ENCODE data around the gene NTN5. TPM values are rescaled to one million over a fixed set of nuclear protein-coding genes. Genes with fewer than 3 reads are reported as not detected.

Gene NTN5
- total RNA-seq, 1 experiment from 2014 or later = 0.55 TPM

- Histone ChIP-seq H4K20me1 (ENCODE audit: control insufficient read depth, insufficient read depth, insufficient read length) (no peaks in the 10 kb centered on the region), H3K23me2 (ENCODE audit: insufficient read length, low read depth, low read length, poor library complexity, severe bottlenecking) (no peaks in the 10 kb centered on the region), H3K23ac (ENCODE audit: insufficient read length, low read depth, low read length) (no peak overlapping the region), H3K9ac (ENCODE audit: extremely low read depth, insufficient read length, low read length) (no peak overlapping the region), H3K27ac (ENCODE audit: insufficient read length, low read depth, low read length) (no peak overlapping the region), H4K8ac (replicated peaks; ENCODE audit: insufficient read length, low read depth, low read length) (no peak overlapping the region), H3K14ac (ENCODE audit: insufficient read depth, low read length) (no peak overlapping the region), H3K56ac (ENCODE audit: insufficient read length, low read depth, low read length) (no peak overlapping the region), H3K18ac (ENCODE audit: insufficient read length, low read depth, low read length) (no peak overlapping the region), H3K4ac (ENCODE audit: low read depth, low read length) (no peak overlapping the region), H2BK20ac (ENCODE audit: low read depth, low read length, poor library complexity, severe bottlenecking) (no peak overlapping the region), H4K5ac (ENCODE audit: insufficient read length, low read depth, low read length) (no peak overlapping the region), H3K4me2 (ENCODE audit: insufficient read depth, insufficient read length, low read length) (no peak overlapping the region), H3K4me1 (ENCODE audit: insufficient read depth, low read length) (no peaks in the 10 kb centered on the region), H3K79me2 (ENCODE audit: insufficient read depth, low read length) (no peaks in the 10 kb centered on the region), H2BK120ac (ENCODE audit: low read depth, low read length, poor library complexity, severe bottlenecking) (no peak overlapping the region), H4K91ac (ENCODE audit: insufficient read length, low read depth, low read length) (no peak overlapping the region), H3K9me3 (ENCODE audit: control insufficient read depth, low read depth, low read length) (no peaks in the 10 kb centered on the region), H3K27me3 (ENCODE audit: insufficient read depth, low read length) (no peaks in the 10 kb centered on the region), H2AFZ (ENCODE audit: low read length) (no peak overlapping the region), H2BK15ac (ENCODE audit: low read depth, low read length) (no peak overlapping the region), H2BK5ac (ENCODE audit: insufficient read length, low read length) (no peak overlapping the region), H2AK5ac (ENCODE audit: insufficient read length, low read length) (no peak overlapping the region), H2BK12ac (ENCODE audit: insufficient read length, low read depth, low read length) (no peak overlapping the region), H3K79me1 (ENCODE audit: insufficient read depth, low read depth, low read length, poor library complexity, severe bottlenecking) (no peaks in the 10 kb centered on the region), H3T11ph (ENCODE audit: low read length) (no peak overlapping the region)
- Mint-ChIP-seq H3K27me3 (ENCODE audit: low read depth) (peaks cover 3% of the 10 kb centered on the region), H3K4me3 (no peak overlapping the region), H3K9me3 (peaks cover 0 to under 1% of the 10 kb centered on the region in 2 experiments; a peak in 1 of 5 replicates), H3K27ac (no peak overlapping the region), H3K36me3 (ENCODE audit: insufficient read depth in 1 of 3, low read depth in 3 of 3) (no peaks in the 10 kb centered on the region; a peak in 1 of 7 replicates), H3K4me1 (peaks cover 4 to 7% of the 10 kb centered on the region in 2 experiments)
- DNase-seq = no peak
- WGBS (ENCODE audit: extremely low coverage, insufficient read length, low lambda C conversion rate) = no CpG with 5 or more reads among the region's 7 CpGs
- no peak for TF ChIP-seq CTCF (conservative IDR thresholded peaks at IDR 0.05)
These were observed 16.6 kb upstream of the NTN5 start for GRCh38 chr19:48689449-48689848.
